ACHN (cell line): ENCODE data around the gene FTO.

Experiments
- DNase-seq: peaks from one replicate; pipeline ENCODE4 v3.0.0-alpha.2; 2015
- in situ Hi-C: cut with HindIII; loops from 2 replicates; pipeline ENCODE4 v1.10.0; 2017; ENCODE audit warnings: low sequenced_read_pairs, low pct_ligation_motif_present, low pct_unique_long_range_greater_than_20kb

Gene FTO

DNA sequence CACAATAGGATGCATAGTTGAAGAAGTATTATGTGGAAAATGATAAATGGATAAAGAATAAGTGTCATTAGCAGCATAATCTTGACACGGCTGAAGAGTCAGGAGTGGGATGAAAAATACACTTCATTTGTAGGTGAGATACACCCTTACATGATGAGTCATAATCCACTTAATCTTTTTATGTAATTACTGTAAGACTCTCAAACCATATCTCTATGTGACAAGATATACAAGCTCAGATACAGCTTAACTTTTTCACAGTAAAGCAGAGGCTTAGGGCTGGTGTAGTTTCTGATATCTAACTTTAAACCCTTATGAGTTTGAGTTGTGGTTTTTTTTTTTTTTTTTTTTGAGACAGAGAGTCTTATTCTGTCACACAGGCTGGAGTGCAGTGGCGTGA lies 101.2 kb downstream of the FTO start:
- no peak for DNase-seq
- in situ Hi-C loops, result no loop called here

DNA sequence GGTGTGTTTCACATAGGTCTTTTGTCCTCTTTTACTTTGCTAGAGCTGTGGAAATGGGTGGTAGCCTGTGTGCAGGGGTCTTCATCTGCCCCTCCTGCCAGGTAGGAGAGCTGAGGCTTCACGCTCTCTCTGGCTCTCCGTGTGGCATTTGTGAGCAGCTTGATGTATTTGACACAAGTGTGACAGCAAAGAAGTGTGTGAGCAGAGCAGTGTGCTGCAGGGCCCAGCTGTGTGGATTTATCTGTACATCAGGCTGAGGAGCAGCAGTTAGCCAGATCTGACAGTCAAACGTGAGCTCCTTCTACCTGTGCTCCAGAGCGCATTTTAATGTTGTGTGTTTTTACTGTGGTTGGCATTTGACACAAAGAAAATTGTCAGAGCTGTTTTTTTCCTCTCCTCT lies 101.8 kb downstream of the FTO start:
- in situ Hi-C loops, result no loop called here
- DNase-seq, result no peak

DNA sequence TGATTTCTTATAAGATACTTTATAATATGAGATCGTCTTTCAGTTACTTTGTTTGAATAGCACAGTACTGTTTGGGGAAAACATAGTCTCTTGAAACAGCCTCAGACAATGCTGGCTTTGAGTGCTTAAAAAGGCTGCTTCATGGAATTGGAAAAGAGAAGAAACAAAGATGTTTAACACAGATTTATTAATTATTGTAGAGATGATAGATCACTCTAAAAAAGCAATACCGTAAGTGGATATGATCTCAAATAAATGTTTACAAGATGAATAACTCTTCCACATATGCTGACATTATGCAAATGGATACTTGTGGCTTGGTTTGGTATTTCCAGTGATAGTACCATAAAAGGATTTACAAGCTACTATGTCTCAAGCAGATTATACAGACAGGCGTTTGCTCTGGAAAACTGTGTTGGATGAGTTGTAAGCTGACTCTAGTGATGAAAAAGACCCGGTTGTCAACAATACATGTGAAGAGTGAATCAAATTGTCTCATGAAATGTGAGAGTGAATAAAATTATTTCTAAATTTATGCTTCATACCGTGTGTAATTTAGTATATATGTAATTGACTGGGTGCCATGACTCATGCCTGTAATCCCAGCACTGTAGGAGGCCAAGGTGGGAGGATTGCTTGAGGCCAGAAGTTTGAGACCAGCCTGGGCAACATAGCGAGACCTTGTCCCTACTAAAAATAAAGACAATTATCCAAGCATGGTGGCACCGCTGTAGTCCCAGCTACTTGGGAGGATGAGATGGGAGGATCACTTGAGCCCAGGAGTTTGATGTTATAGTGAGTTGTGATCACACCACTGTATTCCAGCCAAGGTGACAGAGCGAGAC lies 105.4 kb downstream of the FTO start:
- in situ Hi-C loops, result no loop called here
- DNase-seq, result no peak

DNA sequence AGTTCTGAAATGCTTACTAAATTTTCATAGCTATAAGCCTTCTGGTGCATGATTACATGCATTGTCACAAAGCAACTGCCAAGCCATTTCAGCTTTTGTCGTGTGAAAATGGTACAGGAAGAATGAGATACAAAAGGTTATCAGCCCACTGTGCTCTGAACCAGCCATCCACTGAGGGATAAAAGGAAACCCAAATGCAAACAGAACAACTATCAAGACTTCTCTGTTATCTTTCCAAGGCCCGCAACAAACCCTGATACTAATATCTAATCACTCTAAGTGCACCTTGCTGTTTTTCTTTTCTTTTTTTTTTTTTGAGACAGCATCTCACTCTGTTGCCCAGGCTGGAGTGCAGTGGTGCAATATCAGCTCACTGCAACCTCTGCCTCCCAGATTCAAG lies 109.0 kb downstream of the FTO start:
- in situ Hi-C loops, result no loop called here
- DNase-seq, result no peak

DNA sequence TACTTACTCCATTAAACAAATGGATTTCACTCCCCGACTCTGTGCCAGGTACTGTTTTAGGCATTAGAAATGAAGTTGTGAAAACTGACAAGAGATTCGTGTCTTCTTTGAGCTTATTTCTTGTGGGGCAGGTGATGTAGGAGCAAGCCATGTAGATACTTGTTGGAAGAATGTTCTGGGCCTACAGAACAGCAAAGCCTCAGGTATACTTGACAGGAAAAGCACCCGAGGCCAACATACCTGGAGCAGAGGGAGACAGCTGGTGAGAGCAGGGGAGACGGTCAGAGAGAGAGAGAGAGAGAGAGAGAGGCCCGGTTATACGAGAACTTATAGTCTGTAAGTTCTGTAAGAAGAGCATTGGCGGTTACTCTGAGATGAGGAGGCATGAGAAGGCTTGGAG lies 110.8 kb downstream of the FTO start:
- DNase-seq, result no peak
- in situ Hi-C loops, result no loop called here

DNA sequence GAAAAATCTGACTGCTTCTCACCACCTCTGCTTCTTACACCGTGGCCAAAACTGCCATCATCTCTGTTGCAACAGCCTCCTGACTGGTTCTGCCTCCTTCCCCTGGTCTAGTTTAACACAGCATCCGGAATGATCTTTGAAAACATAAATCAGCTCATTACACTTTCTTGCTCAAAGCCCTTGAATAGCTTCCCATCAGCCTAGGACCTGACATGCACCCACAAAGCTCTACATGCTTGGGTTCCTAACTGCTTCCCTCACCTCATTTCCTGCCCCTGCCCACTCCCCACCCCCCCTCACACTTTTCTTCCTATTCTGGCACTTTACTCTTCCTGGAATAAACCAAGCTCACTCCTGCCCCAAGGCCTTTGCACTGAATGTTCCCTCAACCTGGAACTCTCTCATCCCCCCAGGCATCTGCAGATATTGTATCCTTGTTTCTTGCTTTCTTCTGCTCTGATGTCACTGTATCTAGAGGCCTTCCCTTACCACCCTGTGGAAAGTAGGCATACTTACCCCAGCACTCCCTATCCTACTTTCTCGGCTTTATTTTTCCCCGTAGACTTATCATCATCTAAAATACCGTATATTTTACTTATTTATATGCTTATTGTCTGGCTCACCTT lies 112.4 kb downstream of the FTO start:
- in situ Hi-C loops, result no loop called here
- DNase-seq, result no peak

DNA sequence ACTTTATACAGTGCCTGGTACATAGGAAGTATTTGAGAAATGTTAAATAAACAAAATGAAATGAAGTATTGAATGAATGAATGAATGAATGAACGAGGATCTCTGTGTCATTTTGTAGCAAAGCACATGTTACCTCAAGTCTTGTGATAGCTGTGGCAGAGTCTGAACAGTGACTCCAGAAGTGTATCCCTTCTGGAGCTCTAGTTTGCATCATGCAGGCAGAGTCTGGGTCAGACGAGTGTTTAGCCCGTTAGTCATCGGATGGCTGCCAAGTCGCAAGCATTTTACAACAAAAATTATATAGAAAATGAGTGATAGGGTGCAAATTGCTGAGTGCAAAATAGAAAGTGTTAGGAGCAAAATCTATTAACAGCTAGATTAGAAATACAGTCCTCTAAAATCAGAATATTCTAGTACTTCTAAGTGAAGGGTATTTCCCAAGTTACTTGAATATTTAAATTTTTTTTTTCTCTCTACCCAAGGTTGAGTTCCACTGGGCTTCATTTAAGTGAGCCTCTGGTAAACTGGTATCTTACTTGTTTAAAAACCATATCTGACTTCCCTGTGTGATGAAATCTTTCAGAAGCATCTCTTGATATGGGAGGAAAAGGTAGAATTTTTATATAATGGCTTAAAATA lies 113.3 kb downstream of the FTO start:
- in situ Hi-C loops, result no loop called here
- DNase-seq, result peak; percentile 89

DNA sequence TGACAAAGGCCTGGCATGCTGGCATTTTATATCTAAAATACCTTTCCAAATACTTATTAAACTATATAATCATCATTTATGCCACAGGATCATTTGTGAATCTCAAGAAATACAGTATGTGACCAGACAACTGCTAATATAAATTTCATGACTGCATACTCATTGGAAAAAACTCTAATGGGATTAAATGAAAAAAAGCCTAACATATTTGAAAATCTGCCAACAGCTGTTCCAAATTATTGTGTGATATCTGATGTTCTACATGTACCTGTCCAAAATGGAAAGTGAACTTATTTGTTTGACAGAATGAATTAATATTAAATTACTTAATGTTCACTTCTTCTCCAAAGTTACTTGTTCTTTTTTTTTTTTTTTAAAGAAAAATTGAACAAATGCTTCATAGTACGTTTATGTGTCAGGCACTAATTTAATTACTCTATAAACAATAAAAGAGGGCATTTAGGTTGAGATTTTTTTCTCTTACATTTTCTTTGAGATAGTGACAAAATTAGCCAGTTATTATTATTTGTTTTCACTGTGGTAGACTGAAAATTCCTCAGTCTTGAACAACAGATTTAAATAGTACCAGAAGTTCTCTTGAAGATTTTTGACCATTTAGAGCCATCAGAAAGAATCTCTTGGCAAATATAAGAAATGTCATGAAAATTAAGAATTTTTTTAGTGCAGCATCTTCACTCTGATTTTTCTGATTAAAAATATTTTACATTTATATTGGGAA lies 114.0 kb downstream of the FTO start:
- no peak for DNase-seq
- in situ Hi-C loops, result no loop called here

DNA sequence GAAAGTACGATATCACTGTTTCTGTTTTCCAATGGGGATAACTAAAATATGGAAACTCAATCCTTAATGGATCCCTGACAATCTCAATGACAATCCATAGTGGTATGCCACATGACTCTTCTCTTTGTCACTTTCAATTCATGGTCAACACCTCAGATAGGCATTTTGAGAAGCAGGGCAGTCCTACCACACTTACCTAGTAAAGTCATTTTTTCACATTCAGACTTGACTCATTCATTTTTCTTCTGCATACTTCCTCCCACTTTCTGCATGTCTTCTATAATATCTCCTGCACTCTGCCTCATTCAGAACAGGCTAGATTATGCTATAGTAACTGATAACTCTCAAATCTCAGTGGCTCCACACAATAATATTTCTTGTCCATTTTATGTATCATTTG lies 117.5 kb downstream of the FTO start:
- in situ Hi-C loops, result no loop called here

DNA sequence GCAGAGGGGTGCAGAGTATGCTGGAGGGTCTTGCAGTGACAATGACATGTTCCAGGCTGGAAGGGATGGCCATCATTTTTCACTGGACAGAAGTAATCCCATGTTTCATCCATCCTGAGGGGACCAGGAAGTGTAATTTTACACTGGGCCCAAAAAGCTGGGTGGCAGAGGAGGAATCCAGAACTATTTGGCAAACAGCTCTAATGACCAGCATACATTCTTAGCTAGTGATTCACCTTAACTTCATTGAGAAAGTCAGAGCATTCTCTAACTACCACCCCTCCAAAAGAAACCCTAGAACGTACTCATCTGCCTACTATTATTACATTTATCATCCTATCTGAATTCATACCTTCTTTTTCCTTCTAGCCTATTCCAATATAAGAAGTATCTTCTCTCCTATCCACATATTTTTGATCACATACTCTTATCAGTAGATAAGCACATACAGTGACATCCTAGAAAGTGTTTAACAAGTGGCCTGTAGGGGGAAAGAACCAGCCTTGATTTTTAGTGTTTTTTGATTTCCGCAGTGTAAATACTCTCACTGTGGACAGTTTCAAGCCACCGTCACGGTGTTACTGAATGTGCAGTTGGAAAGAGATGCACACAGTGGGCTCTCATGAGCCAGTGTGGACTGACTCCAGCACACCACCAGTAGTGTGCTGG lies 118.1 kb downstream of the FTO start:
- in situ Hi-C loops, result no loop called here
- DNase-seq, result peak; percentile 83

More for the DNA sequence above, 117.5 kb downstream of the FTO start:
- DNase-seq, result peak; percentile 42

DNA sequence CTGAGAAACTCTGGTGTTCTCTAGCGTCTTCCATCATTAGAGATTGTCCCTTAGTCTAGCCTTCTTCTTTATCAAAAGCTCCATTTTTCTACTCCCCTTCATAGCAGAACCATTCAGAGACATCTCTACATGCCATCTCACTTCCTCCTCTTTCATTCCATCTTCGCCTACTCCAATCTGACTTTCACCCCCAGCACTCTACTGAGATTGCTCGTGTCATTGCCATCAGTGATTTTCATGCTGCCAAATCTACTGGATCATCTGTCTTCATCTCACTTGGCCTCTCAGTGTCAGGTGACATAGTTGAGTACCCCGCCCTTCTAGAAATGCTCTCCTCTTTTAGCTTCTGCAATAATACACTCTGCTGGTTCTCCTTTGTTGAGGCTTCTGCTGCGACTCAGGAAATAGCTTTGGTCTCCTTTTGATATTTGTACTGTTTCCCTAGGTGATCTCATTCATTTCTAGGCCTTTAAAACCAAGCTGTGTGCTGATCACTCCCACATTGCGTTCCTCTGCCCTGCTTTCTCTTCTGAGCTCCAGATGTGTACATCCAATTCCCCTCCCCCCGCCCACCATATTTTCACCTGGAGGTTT lies 119.1 kb downstream of the FTO start:
- DNase-seq, result no peak
- in situ Hi-C loops, result no loop called here

DNA sequence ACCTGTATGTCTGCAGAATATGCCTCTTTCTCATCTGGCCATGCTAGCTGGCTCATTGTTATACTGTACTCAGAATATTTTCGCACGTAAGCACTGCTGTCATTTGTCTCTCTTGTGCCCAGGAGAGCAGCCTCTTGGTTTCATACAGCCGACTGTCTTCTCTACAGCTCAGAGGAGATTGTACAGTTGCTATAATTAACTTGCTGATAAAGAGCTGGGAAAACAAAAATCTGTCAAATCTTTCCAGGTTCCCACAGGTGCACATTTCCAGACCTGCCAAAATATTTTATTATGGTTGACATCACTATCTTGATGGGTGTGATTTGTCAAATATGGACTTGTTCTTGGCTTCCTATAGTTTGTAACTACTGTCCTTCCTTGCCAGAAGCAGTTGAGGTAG lies 122.7 kb downstream of the FTO start:
- in situ Hi-C loops, result no loop called here
- no peak for DNase-seq

DNA sequence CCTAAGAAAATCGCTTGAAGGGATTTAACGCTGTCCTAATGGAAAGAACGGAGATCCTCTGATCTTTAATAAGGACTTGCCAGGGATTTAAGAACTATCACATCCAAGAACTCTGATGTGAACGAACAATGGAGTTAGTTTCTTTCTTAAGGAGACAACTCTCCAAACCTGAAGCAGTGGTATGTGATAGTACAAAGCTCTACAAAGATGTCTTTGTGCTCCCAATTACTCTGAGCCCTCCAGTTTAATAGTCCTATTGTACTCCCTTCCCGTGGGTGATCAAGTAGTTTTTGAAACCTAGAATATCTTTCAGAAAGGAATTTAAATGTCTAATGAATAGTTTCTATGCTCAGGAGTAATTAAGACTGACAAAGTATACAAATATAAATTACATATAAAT lies 123.8 kb downstream of the FTO start:
- DNase-seq, result no peak
- in situ Hi-C loops, result no loop called here

DNA sequence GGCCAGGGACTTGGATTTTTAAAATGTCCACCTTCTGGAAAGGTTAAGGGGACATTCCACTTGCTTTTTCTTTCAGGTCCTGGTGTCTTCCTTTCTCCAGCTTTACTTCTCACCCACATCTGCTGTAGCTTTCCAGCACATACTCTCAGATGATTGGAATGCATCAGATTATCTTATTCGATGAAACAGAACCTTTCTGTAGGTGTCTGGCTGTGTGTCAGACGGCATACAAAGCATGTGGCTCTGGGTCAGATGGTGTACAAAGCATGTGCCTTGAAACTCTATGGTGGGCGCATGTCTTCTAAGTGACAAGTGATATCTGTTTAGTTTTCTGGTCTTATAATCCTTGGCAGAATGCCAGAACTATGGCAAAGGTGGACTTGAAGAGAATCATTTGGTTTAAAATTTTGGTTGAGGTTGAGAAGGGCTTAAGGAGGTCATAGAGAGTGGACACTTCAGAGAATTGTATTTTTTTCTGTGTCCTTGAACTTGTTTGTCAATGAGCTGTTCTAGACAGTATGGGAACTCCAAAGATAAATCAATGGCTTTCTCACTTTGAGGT lies 125.3 kb downstream of the FTO start:
- in situ Hi-C loops, result no loop called here
- DNase-seq, result peak; percentile 57

DNA sequence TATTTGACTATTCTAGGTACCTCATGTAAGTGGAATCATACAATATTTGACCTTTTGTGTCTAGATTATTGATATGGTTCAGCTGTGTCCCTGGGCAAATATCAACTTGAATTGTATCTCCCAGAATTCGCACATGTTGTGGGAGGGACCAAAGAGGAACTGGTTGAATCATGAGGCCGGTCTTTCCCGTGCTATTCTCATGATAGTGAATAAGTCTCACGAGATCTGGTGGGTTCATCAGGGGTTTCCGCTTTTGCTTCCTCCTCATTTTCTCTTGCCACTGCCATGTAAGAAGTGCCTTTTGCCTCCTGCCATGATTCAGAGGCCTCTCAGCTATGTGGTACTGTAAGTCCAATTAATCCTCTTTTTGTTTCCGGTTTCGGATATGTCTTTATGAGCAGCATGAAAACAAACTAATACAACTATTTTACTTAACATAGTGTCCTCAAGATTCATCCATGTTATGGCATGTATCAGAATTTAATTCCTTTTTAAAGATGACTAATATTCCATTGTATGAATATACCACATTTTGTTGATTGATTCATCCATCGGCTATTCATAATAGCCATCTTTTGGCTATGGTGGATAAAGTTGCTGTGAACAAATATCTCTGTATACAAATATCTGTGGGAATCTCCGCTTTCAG lies 129.1 kb downstream of the FTO start:
- DNase-seq, result no peak
- in situ Hi-C loops, result no loop called here

DNA sequence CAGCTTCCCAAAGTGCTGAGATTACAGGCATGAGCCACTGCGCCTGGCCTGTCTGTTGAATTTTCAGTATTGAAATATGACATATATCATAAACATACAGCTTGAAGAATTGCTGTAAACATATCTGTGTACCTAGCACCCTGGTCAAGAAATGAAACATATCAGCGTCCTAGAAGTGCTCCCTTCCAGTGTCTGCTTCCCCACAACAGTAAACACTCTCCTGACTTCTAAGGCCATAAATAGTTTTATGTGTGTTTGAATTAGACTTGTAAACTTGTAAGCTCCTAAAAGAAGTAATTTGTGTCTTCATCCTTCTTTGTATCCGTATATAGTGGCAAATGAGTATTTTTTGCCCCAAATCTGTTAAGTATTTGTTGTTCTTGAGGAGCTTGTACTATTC lies 132.2 kb downstream of the FTO start:
- no peak for DNase-seq
- in situ Hi-C loops, result no loop called here

DNA sequence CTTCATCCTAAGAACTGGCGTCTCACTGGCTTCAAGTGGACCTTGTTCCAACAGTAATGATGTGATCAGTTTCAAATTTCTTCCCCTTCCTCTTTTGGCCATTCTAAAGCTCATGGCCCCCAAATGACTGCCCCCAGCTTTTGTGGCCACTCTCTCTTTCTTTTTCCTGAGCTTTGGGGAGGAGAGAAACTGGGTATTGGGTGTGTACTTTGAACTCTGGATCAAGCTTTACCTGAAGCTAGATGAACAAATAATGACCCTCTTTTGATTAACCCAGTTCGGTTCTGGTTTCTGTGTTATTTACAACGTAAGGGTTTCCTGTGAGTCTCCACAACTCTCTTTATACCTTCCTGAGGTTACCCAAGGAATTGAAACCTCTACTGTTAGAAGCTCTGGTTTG lies 132.7 kb downstream of the FTO start:
- DNase-seq, result no peak
- in situ Hi-C loops, result no loop called here

DNA sequence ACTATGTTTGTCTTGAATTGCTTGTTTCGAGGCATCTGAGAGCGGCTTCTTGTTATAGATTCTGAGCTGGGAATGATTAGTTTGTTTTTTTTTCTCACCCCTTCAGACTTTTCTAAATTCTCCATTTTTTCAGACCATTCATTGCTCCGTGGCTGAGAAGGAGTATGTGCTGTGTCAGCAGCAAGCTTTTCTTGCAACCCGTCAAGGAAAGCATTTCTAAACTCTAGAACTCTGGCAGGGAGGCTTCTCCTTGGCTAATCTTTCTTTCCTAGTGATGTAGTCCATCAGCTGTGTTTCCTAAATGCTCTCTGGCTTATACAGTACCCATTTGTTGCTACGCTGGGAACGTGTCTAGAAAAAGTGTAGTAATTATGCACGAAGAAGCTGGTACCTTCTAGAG lies 133.5 kb downstream of the FTO start:
- DNase-seq, result no peak
- in situ Hi-C loops, result no loop called here
